ENCODE measurements around the gene GULP1.

DNA sequence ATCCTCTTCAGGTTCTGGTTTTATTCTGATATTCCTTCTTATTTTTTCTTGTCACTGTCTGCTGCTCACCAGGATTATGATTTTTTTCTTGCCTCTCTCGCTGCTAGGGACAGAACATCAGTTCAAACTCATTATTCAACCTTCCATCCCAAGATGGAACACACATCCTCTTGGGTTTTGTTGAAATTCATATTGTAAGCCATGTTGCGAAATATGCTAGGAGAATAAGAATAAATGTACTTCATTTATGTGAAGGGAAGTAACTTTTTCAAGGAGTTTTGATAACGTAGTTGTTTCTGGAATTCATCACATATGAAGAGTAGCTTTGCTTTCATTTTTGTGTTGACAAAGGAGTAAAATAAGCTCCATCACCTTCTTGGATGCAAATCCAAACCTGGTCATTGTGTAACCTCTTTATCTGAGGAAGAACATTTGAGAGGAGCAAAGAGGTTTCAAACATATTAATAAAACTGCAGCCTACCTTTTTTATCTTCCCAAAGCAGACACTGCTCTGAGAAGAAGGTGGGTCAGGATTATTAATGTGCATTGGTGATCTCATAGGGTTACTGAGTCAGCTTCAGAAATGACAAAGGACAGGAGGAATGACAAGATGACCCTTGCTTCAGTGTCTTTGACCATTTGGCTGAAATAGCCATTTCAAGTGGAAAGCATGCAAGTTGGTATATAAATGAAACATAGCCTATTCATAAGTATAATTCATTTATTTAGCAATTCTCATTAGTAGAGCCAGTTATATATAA, 280.0 kb downstream of the GULP1 start:
- TF ChIP-seq POLR2A (IDR thresholded peaks at IDR 0.05; ENCODE audit: low read depth, low read length) (no peak), CHD1 (IDR thresholded peaks at IDR 0.05; ENCODE audit: low read depth, low read length) (no peak), RCOR1 (IDR thresholded peaks at IDR 0.05; ENCODE audit: insufficient replicate concordance, low read length) (no peak), RFX5 (IDR thresholded peaks at IDR 0.05; ENCODE audit: low read depth, low read length) (no peak), MAZ (IDR thresholded peaks at IDR 0.05; ENCODE audit: borderline replicate concordance, low read depth, low read length) (no peak), FOS (IDR thresholded peaks at IDR 0.05; ENCODE audit: low read depth, low read length) (no peak), CEBPB (IDR thresholded peaks at IDR 0.05; ENCODE audit: low read depth, low read length) (peak; percentile 87), SMC3 (IDR thresholded peaks at IDR 0.05; ENCODE audit: low read depth, low read length) (no peak), RAD21 (IDR thresholded peaks at IDR 0.05; ENCODE audit: low read length) (no peak), MXI1 (IDR thresholded peaks at IDR 0.05; ENCODE audit: borderline replicate concordance, low read depth, low read length) (no peak)
- TF ChIP-seq, protein P1, sequence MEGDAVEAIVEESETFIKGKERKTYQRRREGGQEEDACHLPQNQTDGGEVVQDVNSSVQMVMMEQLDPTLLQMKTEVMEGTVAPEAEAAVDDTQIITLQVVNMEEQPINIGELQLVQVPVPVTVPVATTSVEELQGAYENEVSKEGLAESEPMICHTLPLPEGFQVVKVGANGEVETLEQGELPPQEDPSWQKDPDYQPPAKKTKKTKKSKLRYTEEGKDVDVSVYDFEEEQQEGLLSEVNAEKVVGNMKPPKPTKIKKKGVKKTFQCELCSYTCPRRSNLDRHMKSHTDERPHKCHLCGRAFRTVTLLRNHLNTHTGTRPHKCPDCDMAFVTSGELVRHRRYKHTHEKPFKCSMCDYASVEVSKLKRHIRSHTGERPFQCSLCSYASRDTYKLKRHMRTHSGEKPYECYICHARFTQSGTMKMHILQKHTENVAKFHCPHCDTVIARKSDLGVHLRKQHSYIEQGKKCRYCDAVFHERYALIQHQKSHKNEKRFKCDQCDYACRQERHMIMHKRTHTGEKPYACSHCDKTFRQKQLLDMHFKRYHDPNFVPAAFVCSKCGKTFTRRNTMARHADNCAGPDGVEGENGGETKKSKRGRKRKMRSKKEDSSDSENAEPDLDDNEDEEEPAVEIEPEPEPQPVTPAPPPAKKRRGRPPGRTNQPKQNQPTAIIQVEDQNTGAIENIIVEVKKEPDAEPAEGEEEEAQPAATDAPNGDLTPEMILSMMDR (conservative IDR thresholded peaks at IDR 0.05; ENCODE audit: low read depth, low read length) = no peak
- TF ChIP-seq, protein P2, sequence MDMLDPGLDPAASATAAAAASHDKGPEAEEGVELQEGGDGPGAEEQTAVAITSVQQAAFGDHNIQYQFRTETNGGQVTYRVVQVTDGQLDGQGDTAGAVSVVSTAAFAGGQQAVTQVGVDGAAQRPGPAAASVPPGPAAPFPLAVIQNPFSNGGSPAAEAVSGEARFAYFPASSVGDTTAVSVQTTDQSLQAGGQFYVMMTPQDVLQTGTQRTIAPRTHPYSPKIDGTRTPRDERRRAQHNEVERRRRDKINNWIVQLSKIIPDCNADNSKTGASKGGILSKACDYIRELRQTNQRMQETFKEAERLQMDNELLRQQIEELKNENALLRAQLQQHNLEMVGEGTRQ (IDR thresholded peaks at IDR 0.05; ENCODE audit: low read depth, low read length) = no peak
- TF ChIP-seq, protein P3, sequence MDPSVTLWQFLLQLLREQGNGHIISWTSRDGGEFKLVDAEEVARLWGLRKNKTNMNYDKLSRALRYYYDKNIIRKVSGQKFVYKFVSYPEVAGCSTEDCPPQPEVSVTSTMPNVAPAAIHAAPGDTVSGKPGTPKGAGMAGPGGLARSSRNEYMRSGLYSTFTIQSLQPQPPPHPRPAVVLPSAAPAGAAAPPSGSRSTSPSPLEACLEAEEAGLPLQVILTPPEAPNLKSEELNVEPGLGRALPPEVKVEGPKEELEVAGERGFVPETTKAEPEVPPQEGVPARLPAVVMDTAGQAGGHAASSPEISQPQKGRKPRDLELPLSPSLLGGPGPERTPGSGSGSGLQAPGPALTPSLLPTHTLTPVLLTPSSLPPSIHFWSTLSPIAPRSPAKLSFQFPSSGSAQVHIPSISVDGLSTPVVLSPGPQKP (IDR thresholded peaks at IDR 0.05; ENCODE audit: borderline replicate concordance, low read depth, low read length) = no peak
